COLO668 (cell line): Measurements from ENCODE around the gene GALNT14.
"Not testable (repeated sequence)": the region's sequence is repeated elsewhere in the genome, so short reads cannot be mapped to it uniquely, and the experiment has no call there.

Experiments
- DNase-seq: peaks from one replicate; lab custom pipeline; 2025; ENCODE audit not compliant: unreplicated experiment; lab: John Stamatoyannopoulos, UW

Gene GALNT14

GRCh38 chr2:31138037-31138962 is at the start of gene GALNT14:
TSS of gene GALNT14 (minus strand) at chr2:31138440. CDS start at chr2:31138086, 354 bp downstream.
- peak; percentile 79 for DNase-seq

- no peak for DNase-seq
Measured at GRCh38 chr2:31187166-31187565, 48.9 kb upstream of the GALNT14 start.

- not testable (repeated sequence) for DNase-seq
Measured at GRCh38 chr2:31183973-31184372, 45.7 kb upstream of the GALNT14 start.

- DNase-seq, result no peak
Measured at GRCh38 chr2:31176742-31177141, 38.5 kb upstream of the GALNT14 start.

- DNase-seq, result no peak
Measured at GRCh38 chr2:31171142-31171541, 32.9 kb upstream of the GALNT14 start.

- peak; percentile 41 for DNase-seq
Measured at GRCh38 chr2:31170071-31170698, 31.9 kb upstream of the GALNT14 start.

- DNase-seq, result no peak
Measured at GRCh38 chr2:31168291-31168690, 30.1 kb upstream of the GALNT14 start.

GRCh38 chr2:31166925-31167324 is 28.7 kb upstream of the GALNT14 start:
- DNase-seq, result no peak

GRCh38 chr2:31163011-31163539 is 24.8 kb upstream of the GALNT14 start:
- DNase-seq, result peak; percentile 15

- no peak for DNase-seq
Measured at GRCh38 chr2:31161637-31162036, 23.4 kb upstream of the GALNT14 start.

- DNase-seq, result no peak
Measured at GRCh38 chr2:31151501-31151900, 13.3 kb upstream of the GALNT14 start.

- no peak for DNase-seq
Measured at GRCh38 chr2:31150120-31150670, 12.0 kb upstream of the GALNT14 start.

GRCh38 chr2:31148514-31148913 is 10.3 kb upstream of the GALNT14 start:
- no peak for DNase-seq

- DNase-seq, result no peak
Measured at GRCh38 chr2:31147645-31148044, 9.4 kb upstream of the GALNT14 start.

- no peak for DNase-seq
Measured at GRCh38 chr2:31142110-31142509, 3.9 kb upstream of the GALNT14 start.

GRCh38 chr2:31141443-31142085 is 3.3 kb upstream of the GALNT14 start:
- DNase-seq, result no peak

GRCh38 chr2:31140151-31140550 is 1.9 kb upstream of the GALNT14 start:
- DNase-seq, result no peak

- DNase-seq, result no peak
Measured at GRCh38 chr2:31139671-31140070, 1.4 kb upstream of the GALNT14 start.

GRCh38 chr2:31137211-31138036 is 816 bp downstream of the GALNT14 start:
- peak; percentile 36 for DNase-seq

- peak; percentile 20 for DNase-seq
Measured at GRCh38 chr2:31136732-31137131, 1.5 kb downstream of the GALNT14 start.
